Spleen (tissue), 11 donors: ENCODE results near the gene SPNS1. TPM values are rescaled to one million over a fixed set of nuclear protein-coding genes. Genes with fewer than 3 reads are reported as not detected.

ENCODE experiments used
- DNase-seq: peaks from one replicate; pipeline ENCODE4 v3.0.0-alpha.2; 2020
- H3K27ac ChIP-seq, 8 donors: fragments of 200-600 bp; sonication (generic) in 7 of 8; 1 replicate in 4 of 8; 2 replicates in 4 of 8; pipeline versions ENCODE4 v1.5.0 to v1.8.0; 2016 to 2021; ENCODE audit warnings: inconsistent platforms in 4 of 8, mild to moderate bottlenecking in 4 of 8, moderate library complexity in 1 of 8
- H3K27me3 ChIP-seq, 7 donors: fragments of 200-600 bp; sonication (generic) in 6 of 7; replicated peaks in 1 of 7; 1 replicate in 4 of 7; 2 replicates in 3 of 7; pipeline versions ENCODE4 v1.5.0 to v1.8.0; 2016 to 2021; ENCODE audit warnings: inconsistent platforms in 3 of 7, mild to moderate bottlenecking in 1 of 7
- H3K36me3 ChIP-seq, 6 donors: fragments of 200-600 bp; sonication (generic) in 5 of 6; 1 replicate in 4 of 6; 2 replicates in 2 of 6; pipeline versions ENCODE4 v1.5.0 to v1.8.0; 2016 to 2021; ENCODE audit warnings: inconsistent platforms in 2 of 6
- H3K4me1 ChIP-seq, 6 donors: fragments of 200-600 bp; sonication (generic) in 5 of 6; 1 replicate in 3 of 6; 2 replicates in 3 of 6; pipeline versions ENCODE4 v1.5.0 to v1.8.0; 2016 to 2021; ENCODE audit warnings: inconsistent platforms in 3 of 6
- H3K4me3 ChIP-seq, 8 donors: fragments of 200-600 bp; sonication (generic) in 7 of 8; 1 replicate in 4 of 8; 2 replicates in 4 of 8; pipeline versions ENCODE4 v1.5.0 to v1.8.0; 2016 to 2021; ENCODE audit warnings: inconsistent platforms in 4 of 8, mild to moderate bottlenecking in 4 of 8, moderate library complexity in 2 of 8
- H3K9me3 ChIP-seq, 8 donors: fragments of 200-600 bp; sonication (generic) in 7 of 8; 1 replicate in 4 of 8; 2 replicates in 4 of 8; pipeline versions ENCODE4 v1.5.0 to v1.8.0; 2016 to 2021; ENCODE audit warnings: inconsistent platforms in 4 of 8
- POLR2A ChIP-seq, 3 donors: fragments of 450-650 bp; IDR thresholded peaks; one replicate each; pipeline ENCODE4 v1.5.1; 2017; ENCODE audit warnings: antibody characterized with exemption in 3 of 3, mild to moderate bottlenecking in 1 of 3
- POLR2AphosphoS5 ChIP-seq, 3 donors: sonication (generic); formaldehyde crosslinking; IDR thresholded peaks; one replicate each; pipeline ENCODE4 v1.5.1; 2017; ENCODE audit warnings: antibody characterized with exemption in 3 of 3
- whole genome bisulfite sequencing, 5 donors: extraction: QIAGEN DNeasy Blood & Tissue Kit in 3 of 5; methylation state at CpG; one replicate each; pipeline versions ENCODE4 v1.1.5 to v1.1.7; 2013 to 2018; 5-methylcytosine and 5-hydroxymethylcytosine counted together
- intact Hi-C: fragments of 100-400 bp; cut with DNase I; formaldehyde crosslinking; loops from one replicate; pipeline ENCODE4 v1.15.0; 2023; ENCODE audit warnings: low total_unique reads
- polyA plus RNA-seq, 3 donors: library from polyadenylated mRNA; stranded (reverse); fragments of 200-250 nt; gene quantifications; one replicate each; pipeline ENCODE4 v1.2.1, GENCODE V29; 2013
- total RNA-seq, 7 donors: library from RNA; depleted of rRNA in 3 of 7; stranded (reverse); fragments of >200 nt in 3 of 7; fragmentation: NEBNext Ultra II Directional in 4 of 7; extraction: Animal tissue kit (Norgen Biotek cat#: 25700) in 4 of 7; gene quantifications; one replicate each; pipeline versions ENCODE4 v1.1.0 to v1.2.1, GENCODE V29; 2016 to 2021
- TF ChIP-seq, protein P1 (sequence below), 11 experiments: fragments of 200-600 bp in 7 of 11; fragments of 450-650 bp in 4 of 11; sonication (generic) in 4 of 11; IDR thresholded peaks in 8 of 11; conservative IDR thresholded peaks in 3 of 11; 1 replicate in 7 of 11; 2 replicates in 4 of 11; pipeline versions ENCODE4 v1.4.0 to v1.8.0; 2016 to 2021; ENCODE audit warnings: antibody characterized with exemption in 11 of 11, inconsistent platforms in 4 of 11, mild to moderate bottlenecking in 1 of 11
- donor health status: healthy with polysubstance abuse.
- donor health status: DM: no; HTN: no; CAD: no; lungs with moderate emphysema.
- donor health status: DM: no; HTN: no; CAD: no.
- donor health status: Bipolar disorder and iron deficiency.
- donor health status: healthy.
- donor health status: DM: no; HTN: no; CAD: no.
- donor health status: DM: yes; HTN: yes; CAD: no.

SPNS1 gene
- total and polyA plus RNA-seq, 10 donors: 26.9 to 91.4 (median 30.9) TPM

DNA sequence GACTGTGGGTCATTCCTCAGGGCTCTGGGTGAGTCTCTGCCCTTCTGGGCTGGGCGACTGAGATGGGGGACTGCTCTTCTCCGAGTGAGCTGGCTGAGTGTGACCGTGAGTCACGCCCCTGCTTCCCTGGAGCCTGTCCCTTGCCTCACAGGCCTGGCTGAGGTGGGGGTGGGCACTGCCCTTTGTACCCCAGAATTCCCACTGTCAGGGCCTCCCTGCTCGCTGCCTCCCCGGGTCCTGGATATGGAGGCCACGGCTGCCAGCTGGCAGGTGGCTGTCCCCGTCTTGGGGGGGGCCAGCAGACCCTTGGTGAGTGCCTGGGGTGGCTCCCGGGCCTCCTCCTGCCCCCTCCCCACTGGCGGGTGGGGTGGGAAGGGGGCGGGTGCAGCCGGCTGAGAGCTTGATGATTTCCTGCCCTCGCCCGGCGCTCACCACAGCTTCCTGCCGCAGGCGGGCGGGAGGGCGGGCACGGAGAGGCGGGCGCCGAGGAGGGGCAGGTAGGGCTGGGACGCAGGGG, 10.1 kb downstream of the SPNS1 start, which contains the start of gene LAT:
TSS of gene LAT (plus strand) at position 434 of the 517 bp plus-strand sequence. CDS start 366 bp downstream, outside the sequence.
- H3K4me1 ChIP-seq: peaks cover 10 to 67% (median 24%) of the 10 kb centered on the region in 6 donors
- peaks cover 7 to 100% (median 74%) of the 10 kb centered on the region in 6 donors for H3K36me3 ChIP-seq
- 6 to 30% (median 16%) methylated on average over 2 to 24 of the region's 24 CpGs for WGBS, 5 donors
- H3K27me3 ChIP-seq: no peaks in the 10 kb centered on the region
- peak; percentile 94 for DNase-seq
- H3K27ac ChIP-seq: peak within 1 kb of the TSS; percentile 34 to 90 (median 78)
- H3K9me3 ChIP-seq: peaks cover 0 to 21% (median 15%) of the 10 kb centered on the region in 8 donors
- intact Hi-C loops: no loop called here
- H3K4me3 ChIP-seq: peak within 1 kb of the TSS; percentile 31 to 75 (median 44)
- TF ChIP-seq POLR2A (IDR thresholded peaks at IDR 0.05) (no peak), POLR2AphosphoS5 (IDR thresholded peaks at IDR 0.05) (peak; percentile 12 to 76 (median 61))
- TF ChIP-seq, protein P1, sequence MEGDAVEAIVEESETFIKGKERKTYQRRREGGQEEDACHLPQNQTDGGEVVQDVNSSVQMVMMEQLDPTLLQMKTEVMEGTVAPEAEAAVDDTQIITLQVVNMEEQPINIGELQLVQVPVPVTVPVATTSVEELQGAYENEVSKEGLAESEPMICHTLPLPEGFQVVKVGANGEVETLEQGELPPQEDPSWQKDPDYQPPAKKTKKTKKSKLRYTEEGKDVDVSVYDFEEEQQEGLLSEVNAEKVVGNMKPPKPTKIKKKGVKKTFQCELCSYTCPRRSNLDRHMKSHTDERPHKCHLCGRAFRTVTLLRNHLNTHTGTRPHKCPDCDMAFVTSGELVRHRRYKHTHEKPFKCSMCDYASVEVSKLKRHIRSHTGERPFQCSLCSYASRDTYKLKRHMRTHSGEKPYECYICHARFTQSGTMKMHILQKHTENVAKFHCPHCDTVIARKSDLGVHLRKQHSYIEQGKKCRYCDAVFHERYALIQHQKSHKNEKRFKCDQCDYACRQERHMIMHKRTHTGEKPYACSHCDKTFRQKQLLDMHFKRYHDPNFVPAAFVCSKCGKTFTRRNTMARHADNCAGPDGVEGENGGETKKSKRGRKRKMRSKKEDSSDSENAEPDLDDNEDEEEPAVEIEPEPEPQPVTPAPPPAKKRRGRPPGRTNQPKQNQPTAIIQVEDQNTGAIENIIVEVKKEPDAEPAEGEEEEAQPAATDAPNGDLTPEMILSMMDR (IDR thresholded peaks at IDR 0.05 in 8 of 11, conservative IDR thresholded peaks at IDR 0.05 in 3 of 11): no peak

- intact Hi-C loops: no loop called here
- Histone ChIP-seq H3K9me3 (peaks cover 0 to 21% (median 15%) of the 10 kb centered on the region in 8 donors), H3K27ac (peak overlapping the region; percentile 34 to 90 (median 78)), H3K4me3 (peak overlapping the region; percentile 31 to 75 (median 44)), H3K4me1 (peaks cover 10 to 74% (median 25%) of the 10 kb centered on the region in 6 donors), H3K27me3 (no peaks in the 10 kb centered on the region), H3K36me3 (peaks cover 7 to 100% (median 75%) of the 10 kb centered on the region in 6 donors)
- 46 to 68% (median 52%) methylated on average over 13 to 19 of the region's 19 CpGs for WGBS, 5 donors
- peak; percentile 80 for DNase-seq
- TF ChIP-seq, protein P1 (IDR thresholded peaks at IDR 0.05 in 8 of 11, conservative IDR thresholded peaks at IDR 0.05 in 3 of 11): no peak
- TF ChIP-seq POLR2AphosphoS5 (IDR thresholded peaks at IDR 0.05) (no peak), POLR2A (IDR thresholded peaks at IDR 0.05) (no peak)
Measured at GRCh38 chr16:28985211-28986041, 10.8 kb downstream of the SPNS1 start.

- Histone ChIP-seq H3K36me3 (peaks cover 7 to 99% (median 69%) of the 10 kb centered on the region in 6 donors), H3K27me3 (no peaks in the 10 kb centered on the region), H3K9me3 (peaks cover 0 to 21% (median 15%) of the 10 kb centered on the region in 8 donors), H3K4me1 (peaks cover 10 to 75% (median 25%) of the 10 kb centered on the region in 6 donors), H3K27ac (peak overlapping the region; percentile 26 to 90 (median 78)), H3K4me3 (peak overlapping the region; percentile 31 to 75 (median 44))
- intact Hi-C loops: no loop called here
- TF ChIP-seq POLR2A (IDR thresholded peaks at IDR 0.05) (no peak), POLR2AphosphoS5 (IDR thresholded peaks at IDR 0.05) (no peak)
- TF ChIP-seq, protein P1 (IDR thresholded peaks at IDR 0.05 in 8 of 11, conservative IDR thresholded peaks at IDR 0.05 in 3 of 11): no peak
- 73 to 87% (median 79%) methylated on average over 9 of the region's 9 CpGs for WGBS, 5 donors
- DNase-seq: no peak
Measured at GRCh38 chr16:28986046-28986445, 11.5 kb downstream of the SPNS1 start.
